Activated T-helper 1 cell treated with anti-CD3 and anti-CD28 coated beads, Interleukin-12 subunit alpha, Interleukin-12 subunit beta, Interleukin-2, Interleukin-4 antibody, amounts not matched to agents 30 ng/mL and 10 ng/mL and 1 ng/mL, durations not matched to agents 14 hours and 24 hours and 36 hours (primary cell): ENCODE results near the gene GJC2. TPM values are rescaled to one million over a fixed set of nuclear protein-coding genes. Genes with fewer than 3 reads are reported as not detected.
"Not testable (repeated sequence)": the region's sequence is repeated elsewhere in the genome, so short reads cannot be mapped to it uniquely, and the experiment has no call there.

Source experiments
- DNase-seq: peaks from one replicate; pipeline ENCODE4 v3.0.0; 2021; ENCODE audit warnings: low spot score
- H3K27ac Mint-ChIP-seq: one replicate; pipeline ENCODE4 v1.8.0; 2021; ENCODE audit warnings: mild to moderate bottlenecking, mixed read lengths
- H3K27me3 Mint-ChIP-seq: one replicate; pipeline ENCODE4 v1.8.0; 2022; ENCODE audit warnings: mild to moderate bottlenecking, moderate library complexity, mixed read lengths; ENCODE audit not compliant: insufficient read depth
- H3K36me3 Mint-ChIP-seq: one replicate; pipeline ENCODE4 v1.8.0; 2021; ENCODE audit warnings: low read depth, mixed read lengths
- H3K4me1 Mint-ChIP-seq: one replicate; pipeline ENCODE4 v1.8.0; 2021; ENCODE audit warnings: low read depth, mixed read lengths
- H3K4me3 Mint-ChIP-seq: one replicate; pipeline ENCODE4 v1.8.0; 2021; ENCODE audit warnings: mild to moderate bottlenecking, moderate library complexity, mixed read lengths
- H3K9me3 Mint-ChIP-seq: one replicate; pipeline ENCODE4 v1.8.0; 2021; ENCODE audit warnings: mixed read lengths
- intact Hi-C: fragments of 100-400 bp; cut with micrococcal nuclease; formaldehyde crosslinking; loops from one replicate; pipeline ENCODE4 v1.15.1; 2024
- total RNA-seq: library from RNA; stranded (reverse); gene quantifications from 2 replicates; pipeline ENCODE4 v1.2.3, GENCODE V29; 2022

GJC2 gene
- total RNA-seq, 1 donor from 2014 or later, result 0.93 TPM

DNA sequence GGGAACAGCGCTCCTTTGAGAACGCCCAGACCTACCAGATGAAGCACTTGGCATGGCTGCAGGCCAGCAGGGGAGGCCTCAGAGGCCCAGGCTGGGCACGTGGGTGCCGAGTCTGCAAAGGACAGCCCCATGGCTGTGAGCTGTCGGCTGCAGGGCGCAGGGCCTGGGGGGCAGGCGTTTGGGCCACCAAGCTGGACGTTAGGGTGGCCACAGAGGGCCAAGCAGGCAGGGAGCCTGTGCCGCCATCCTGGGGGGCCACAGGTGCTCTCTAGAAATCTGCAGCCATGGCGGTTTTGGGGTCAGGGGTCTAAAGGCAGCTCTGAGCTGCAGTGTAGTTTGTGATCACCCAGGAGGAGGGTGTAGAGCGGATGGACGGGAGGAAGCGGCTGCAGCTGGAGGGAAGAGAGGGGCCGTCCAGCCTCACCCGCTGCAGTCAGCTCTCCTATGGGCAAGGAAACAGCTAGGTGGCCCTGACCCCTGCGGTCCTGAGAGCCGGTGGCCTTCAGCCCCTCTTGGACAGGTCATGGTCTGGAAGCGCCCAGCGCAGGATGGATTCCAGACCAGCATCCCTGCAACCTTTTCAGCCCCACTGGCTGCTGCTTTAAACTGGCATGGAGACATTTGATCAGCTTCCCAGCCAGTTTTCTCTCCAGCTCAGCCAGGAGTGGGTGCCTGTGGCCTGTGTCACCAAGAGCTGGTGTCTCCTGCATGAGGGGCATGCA, 26.9 kb downstream of the GJC2 start:
- H3K4me1 Mint-ChIP-seq, result no peaks in the 10 kb centered on the region
- intact Hi-C loops, result no loop called here
- no peaks in the 10 kb centered on the region for H3K9me3 Mint-ChIP-seq
- no peak overlapping the region for H3K27ac Mint-ChIP-seq
- H3K36me3 Mint-ChIP-seq, result no peaks in the 10 kb centered on the region
- DNase-seq, result no peak
- H3K27me3 Mint-ChIP-seq, result peaks cover 2% of the 10 kb centered on the region
- no peak overlapping the region for H3K4me3 Mint-ChIP-seq

GRCh38 chr1:228177183-228177475, 27.4 kb downstream of the GJC2 start:
- Mint-ChIP-seq H3K27me3 (peaks cover 2% of the 10 kb centered on the region), H3K36me3 (no peaks in the 10 kb centered on the region), H3K4me1 (no peaks in the 10 kb centered on the region), H3K4me3 (no peak overlapping the region), H3K9me3 (no peaks in the 10 kb centered on the region), H3K27ac (no peak overlapping the region)
- DNase-seq, result no peak
- intact Hi-C loops, result no loop called here

GRCh38 chr1:228177721-228178710, 28.3 kb downstream of the GJC2 start:
- H3K27me3 Mint-ChIP-seq, result peaks cover 2% of the 10 kb centered on the region
- H3K4me3 Mint-ChIP-seq, result no peak overlapping the region
- DNase-seq, result no peak
- intact Hi-C loops, result no loop called here
- H3K9me3 Mint-ChIP-seq, result no peaks in the 10 kb centered on the region
- H3K27ac Mint-ChIP-seq, result peak overlapping the region; percentile 2
- no peaks in the 10 kb centered on the region for H3K4me1 Mint-ChIP-seq
- no peaks in the 10 kb centered on the region for H3K36me3 Mint-ChIP-seq

GRCh38 chr1:228178737-228179684, 29.3 kb downstream of the GJC2 start:
- H3K36me3 Mint-ChIP-seq, result no peaks in the 10 kb centered on the region
- no peaks in the 10 kb centered on the region for H3K9me3 Mint-ChIP-seq
- H3K4me3 Mint-ChIP-seq, result no peak overlapping the region
- H3K4me1 Mint-ChIP-seq, result no peaks in the 10 kb centered on the region
- H3K27me3 Mint-ChIP-seq, result peaks cover 2% of the 10 kb centered on the region
- intact Hi-C loops, result no loop called here
- no peak overlapping the region for H3K27ac Mint-ChIP-seq
- DNase-seq, result no peak

DNA sequence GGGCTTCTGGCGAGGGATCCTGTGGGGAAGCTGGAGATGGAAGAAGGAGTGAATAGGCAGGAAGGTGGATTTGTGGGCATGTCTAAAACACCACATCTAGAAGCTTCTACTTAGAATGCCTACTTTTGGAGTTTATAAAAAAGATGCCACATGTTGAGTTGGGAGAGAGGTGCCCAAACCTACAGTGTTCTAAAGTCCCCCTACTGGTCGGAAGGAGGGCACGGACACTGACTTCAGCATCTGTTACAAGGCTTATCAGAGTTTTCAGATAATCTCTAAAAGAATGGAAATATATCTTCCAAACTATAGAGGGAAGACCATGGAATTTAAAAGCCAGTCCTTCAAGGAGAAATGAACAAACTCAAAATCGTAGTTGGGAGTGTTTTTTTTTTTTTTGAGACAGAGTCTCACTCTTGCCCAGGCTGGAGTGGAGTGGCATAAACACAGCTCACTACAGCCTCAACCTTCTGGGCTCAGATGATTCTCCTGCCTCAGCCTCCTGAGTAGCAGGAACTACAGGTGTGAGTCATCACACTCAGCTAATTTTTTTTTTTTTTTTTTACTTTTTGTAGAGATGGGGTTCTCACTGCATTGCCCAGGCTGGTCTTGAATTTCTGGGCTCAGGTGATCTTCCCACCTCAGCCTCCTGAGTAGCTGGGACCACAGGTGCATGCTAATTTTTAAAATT, 30.7 kb downstream of the GJC2 start:
- no peak overlapping the region for H3K4me3 Mint-ChIP-seq
- intact Hi-C loops, result loop anchor here (2.0 kb wide), 1 partner anchor 50 kb away; no protein-coding TSS in a partner anchor
- H3K4me1 Mint-ChIP-seq, result no peaks in the 10 kb centered on the region
- H3K9me3 Mint-ChIP-seq, result no peaks in the 10 kb centered on the region
- H3K27ac Mint-ChIP-seq, result no peak overlapping the region
- no peak for DNase-seq
- peaks cover 2% of the 10 kb centered on the region for H3K27me3 Mint-ChIP-seq
- H3K36me3 Mint-ChIP-seq, result no peaks in the 10 kb centered on the region

GRCh38 chr1:228180959-228181644, 31.4 kb downstream of the GJC2 start:
- Mint-ChIP-seq H3K27ac (no peak overlapping the region), H3K27me3 (peaks cover 2% of the 10 kb centered on the region), H3K9me3 (no peaks in the 10 kb centered on the region), H3K4me3 (no peak overlapping the region), H3K36me3 (no peaks in the 10 kb centered on the region), H3K4me1 (no peaks in the 10 kb centered on the region)
- intact Hi-C loops, result loop anchor here (2.0 kb wide), 1 partner anchor 50 kb away; no protein-coding TSS in a partner anchor
- DNase-seq, result no peak

- intact Hi-C loops, result loop anchor here (2.0 kb wide), 1 partner anchor 51 kb away; no protein-coding TSS in a partner anchor
- no peak for DNase-seq
- Mint-ChIP-seq H3K4me1 (no peaks in the 10 kb centered on the region), H3K9me3 (no peaks in the 10 kb centered on the region), H3K36me3 (no peaks in the 10 kb centered on the region), H3K27ac (no peak overlapping the region), H3K4me3 (no peak overlapping the region), H3K27me3 (no peaks in the 10 kb centered on the region)
Measured at GRCh38 chr1:228181645-228182034, 31.9 kb downstream of the GJC2 start.

GRCh38 chr1:228182296-228183030, 32.7 kb downstream of the GJC2 start:
- no peaks in the 10 kb centered on the region for H3K4me1 Mint-ChIP-seq
- intact Hi-C loops, result no loop called here

GRCh38 chr1:228184152-228184551, 34.4 kb downstream of the GJC2 start:
- Mint-ChIP-seq H3K4me1 (no peaks in the 10 kb centered on the region), H3K4me3 (no peak overlapping the region), H3K9me3 (no peaks in the 10 kb centered on the region), H3K27ac (no peak overlapping the region), H3K36me3 (no peaks in the 10 kb centered on the region), H3K27me3 (no peaks in the 10 kb centered on the region)
- no peak for DNase-seq
- intact Hi-C loops, result no loop called here

More at GRCh38 chr1:228182296-228183030, 32.7 kb downstream of the GJC2 start:
- no peaks in the 10 kb centered on the region for H3K9me3 Mint-ChIP-seq
- no peak overlapping the region for H3K4me3 Mint-ChIP-seq
- no peak overlapping the region for H3K27ac Mint-ChIP-seq
- H3K36me3 Mint-ChIP-seq, result no peaks in the 10 kb centered on the region
- DNase-seq, result no peak
- no peaks in the 10 kb centered on the region for H3K27me3 Mint-ChIP-seq

DNA sequence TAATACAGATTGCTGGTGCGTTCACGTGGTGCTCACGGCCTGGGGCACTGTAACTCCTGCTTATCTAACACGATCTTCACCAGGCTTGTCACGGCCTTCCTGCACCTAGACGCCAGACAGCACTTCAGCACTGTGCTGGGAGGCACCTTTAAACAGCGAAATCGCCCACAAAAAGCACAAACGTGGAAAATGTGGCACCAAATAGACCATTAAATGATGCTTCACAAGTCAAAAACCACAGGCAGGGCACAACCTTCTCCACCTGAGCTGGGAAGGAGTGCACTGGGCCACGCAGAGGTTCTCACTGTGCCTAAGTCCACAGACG, 35.9 kb downstream of the GJC2 start:
- intact Hi-C loops, result no loop called here
- Mint-ChIP-seq H3K27ac (no peak overlapping the region), H3K4me3 (no peak overlapping the region), H3K9me3 (no peaks in the 10 kb centered on the region), H3K4me1 (no peaks in the 10 kb centered on the region), H3K27me3 (no peaks in the 10 kb centered on the region), H3K36me3 (no peaks in the 10 kb centered on the region)
- no peak for DNase-seq

- H3K27ac Mint-ChIP-seq, H3K27me3 Mint-ChIP-seq, DNase-seq, H3K4me1 Mint-ChIP-seq, intact Hi-C loops, H3K9me3 Mint-ChIP-seq, H3K4me3 Mint-ChIP-seq, H3K36me3 Mint-ChIP-seq: not testable (repeated sequence)
Measured at GRCh38 chr1:228188249-228188648, 38.5 kb downstream of the GJC2 start.
